Limb (tissue), 2 donors: ENCODE results near the gene DCST1.

Experiments used
- DNase-seq, 2 donors: peaks; one replicate each; pipeline ENCODE4 v3.0.0-alpha.2; 2016; ENCODE audit errors: extremely low spot score in 2 of 2

Gene DCST1

DNA sequence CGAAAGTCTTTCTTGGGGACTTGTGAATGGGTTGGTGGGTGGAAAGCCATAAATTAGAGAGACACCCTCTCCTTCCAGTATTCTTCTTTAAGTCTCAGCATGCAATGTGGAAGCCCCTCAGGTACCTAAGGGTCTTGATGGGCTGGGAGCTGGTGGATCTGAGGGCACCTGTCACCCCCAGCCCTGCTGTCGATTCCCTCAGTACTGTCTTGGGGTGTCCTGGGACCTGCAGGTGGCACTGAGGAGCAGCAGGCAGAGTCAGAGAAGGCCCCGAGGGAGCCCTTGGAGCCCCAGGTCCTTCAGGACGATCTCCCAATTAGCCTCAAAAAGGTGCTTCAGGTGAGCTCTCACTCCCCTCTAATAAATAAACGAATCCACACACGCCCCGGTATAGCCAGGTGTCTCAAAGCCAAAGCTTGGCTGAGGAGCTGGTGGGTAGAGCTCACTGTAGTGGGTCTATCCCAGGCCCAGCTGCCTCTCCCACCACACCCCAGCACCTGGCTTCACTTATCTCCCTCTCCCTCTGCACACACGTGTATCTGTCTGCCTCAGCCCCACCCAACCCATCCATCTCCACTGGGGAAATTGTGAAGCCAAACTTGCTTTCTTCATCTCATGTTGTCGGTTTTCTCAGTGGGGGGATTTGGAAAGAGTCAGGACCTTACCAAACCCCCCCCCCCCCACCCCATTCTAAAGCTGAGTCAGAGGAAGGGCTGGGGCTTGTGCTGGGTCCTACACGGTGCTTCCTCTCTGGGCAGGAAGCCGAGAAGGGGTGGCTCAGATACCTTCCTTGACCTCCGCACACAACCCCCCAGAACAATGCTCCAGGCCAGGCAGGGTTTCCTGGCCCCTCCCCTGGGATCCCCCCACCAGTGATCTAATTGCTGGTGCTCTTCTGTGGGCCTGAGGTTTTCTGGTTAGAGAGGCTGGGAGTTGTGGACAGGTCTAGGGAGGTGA is 19.1 kb downstream of the DCST1 start:
- DNase-seq = no peak

DNA sequence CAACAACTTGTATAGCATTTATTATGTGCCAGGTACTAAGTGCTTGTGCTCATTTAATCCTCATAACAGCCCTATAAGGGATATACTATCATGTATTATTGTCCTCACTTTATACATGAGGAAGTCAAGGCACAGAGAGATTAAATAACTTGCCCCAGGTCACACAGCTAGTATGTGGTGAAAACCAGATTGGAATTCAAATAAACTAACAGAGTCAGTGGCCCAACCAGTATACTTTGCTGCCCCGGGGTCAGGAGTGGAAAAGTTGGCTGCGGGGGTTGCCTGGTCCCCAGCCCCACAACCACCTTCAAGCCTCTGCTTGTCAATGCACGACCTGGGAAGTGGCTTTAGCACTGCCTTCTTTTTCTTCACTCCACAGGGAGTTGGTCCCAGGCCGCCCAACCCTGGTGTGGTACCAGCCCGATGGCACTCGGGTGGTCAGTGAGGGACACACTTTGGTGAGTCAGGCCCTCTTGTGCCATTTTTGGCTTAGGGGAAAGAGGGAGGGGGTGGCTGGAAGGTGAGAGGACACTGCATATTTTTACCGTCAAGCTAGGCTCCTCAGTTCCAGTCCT is 20.0 kb downstream of the DCST1 start:
- no peak for DNase-seq

DNA sequence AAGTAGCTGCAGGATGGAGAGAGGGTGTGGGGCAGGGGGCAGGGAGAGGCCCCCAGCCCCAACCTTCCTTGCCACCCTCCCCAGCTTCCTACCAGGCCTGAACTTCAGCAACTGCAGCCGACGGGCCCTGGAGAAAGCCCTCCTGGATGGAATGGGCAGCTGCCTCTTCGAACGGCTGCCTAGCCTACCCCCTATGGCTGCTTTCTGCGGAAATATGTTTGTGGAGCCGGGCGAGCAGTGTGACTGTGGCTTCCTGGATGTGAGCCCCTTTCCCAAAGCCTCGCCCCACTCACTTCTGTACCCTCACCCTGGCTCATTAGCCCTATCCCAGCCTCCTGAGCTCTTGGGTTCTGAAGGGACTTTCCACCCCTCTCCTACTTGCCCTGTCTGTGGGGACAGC is 23.5 kb downstream of the DCST1 start:
- no peak for DNase-seq

DNA sequence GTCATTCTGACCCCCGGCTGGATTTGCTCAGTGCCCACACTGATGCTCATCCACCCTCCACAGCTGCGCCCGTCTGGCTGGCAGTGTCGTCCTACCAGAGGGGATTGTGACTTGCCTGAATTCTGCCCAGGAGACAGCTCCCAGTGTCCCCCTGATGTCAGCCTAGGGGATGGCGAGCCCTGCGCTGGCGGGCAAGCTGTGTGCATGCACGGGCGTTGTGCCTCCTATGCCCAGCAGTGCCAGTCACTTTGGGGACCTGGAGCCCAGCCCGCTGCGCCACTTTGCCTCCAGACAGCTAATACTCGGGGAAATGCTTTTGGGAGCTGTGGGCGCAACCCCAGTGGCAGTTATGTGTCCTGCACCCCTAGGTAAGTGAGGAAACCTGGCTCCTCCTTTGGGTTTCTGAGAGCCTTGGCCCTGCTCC is 24.2 kb downstream of the DCST1 start:
- no peak for DNase-seq

DNA sequence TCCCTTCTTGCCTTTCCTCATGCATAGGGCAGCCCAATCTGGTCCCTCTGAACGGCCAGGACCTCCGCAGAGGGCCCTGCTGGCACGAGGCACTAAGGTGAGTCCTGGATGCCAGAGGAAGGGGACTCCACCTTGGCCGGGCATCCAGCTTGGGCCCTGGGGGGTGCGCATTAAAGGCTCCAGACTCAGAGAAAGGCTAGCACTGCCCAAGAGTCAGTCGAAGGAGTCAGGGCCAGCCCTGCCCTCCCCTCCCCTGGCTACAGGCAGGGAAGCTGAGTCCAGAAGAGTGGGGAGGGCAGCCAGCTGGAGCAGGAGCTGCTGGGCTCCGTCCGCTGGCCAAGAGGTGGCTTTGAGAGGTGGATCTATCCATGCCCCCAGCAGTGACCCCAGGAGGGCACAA is 27.1 kb downstream of the DCST1 start:
- DNase-seq = no peak

DNA sequence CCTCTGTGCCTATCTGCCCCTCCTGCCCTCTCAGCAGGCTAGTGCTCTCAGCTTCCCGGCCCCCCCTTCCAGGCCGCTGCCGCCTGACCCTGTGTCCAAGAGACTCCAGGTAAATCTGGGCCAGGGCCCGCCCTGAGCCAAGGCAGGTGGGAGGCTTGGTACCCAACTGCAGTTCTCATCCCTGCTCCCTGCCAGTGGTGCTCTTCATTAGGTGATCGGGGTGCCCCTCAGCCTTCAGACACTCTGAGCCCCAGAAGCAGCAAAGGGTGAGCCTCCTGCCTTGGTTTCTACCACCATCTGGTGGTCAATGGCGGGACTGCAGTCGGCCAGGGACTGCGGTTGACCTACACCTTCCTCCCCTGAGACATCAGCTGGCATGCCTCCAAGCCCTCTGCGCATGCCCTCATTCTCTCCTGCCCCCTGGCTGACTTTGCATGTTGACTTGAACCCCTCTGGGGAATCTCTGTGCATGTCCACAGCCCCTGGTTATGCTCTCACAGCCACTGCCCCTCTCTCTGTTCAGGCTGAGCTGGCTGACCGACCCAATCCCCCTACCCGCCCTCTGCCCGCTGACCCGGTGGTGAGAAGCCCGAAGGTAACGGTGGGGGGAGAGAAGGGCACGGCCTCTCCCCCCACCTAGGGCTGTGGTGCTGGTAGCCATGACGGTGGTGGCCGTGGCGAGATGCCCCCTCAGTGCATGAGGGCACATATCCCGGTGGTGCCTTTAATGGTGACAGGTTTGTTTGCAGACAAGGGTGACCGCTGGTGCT is 27.9 kb downstream of the DCST1 start:
- peak; percentile 61 to 94 for DNase-seq

DNA sequence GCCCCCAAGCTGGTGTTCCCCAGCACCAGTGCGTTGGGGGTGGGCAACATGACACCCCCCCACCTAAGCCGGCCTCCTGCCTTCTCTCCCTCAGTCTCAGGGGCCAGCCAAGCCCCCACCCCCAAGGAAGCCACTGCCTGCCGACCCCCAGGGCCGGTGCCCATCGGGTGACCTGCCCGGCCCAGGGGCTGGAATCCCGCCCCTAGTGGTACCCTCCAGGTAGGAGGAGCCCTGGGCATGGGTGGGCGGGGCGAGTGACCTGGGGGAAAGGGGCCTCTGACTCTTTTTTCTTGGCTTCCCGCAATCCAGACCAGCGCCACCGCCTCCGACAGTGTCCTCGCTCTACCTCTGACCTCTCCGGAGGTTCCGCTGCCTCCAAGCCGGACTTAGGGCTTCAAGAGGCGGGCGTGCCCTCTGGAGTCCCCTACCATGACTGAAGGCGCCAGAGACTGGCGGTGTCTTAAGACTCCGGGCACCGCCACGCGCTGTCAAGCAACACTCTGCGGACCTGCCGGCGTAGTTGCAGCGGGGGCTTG is 28.6 kb downstream of the DCST1 start:
- peak in 1 of 2 donors; percentile 67 for DNase-seq

DNA sequence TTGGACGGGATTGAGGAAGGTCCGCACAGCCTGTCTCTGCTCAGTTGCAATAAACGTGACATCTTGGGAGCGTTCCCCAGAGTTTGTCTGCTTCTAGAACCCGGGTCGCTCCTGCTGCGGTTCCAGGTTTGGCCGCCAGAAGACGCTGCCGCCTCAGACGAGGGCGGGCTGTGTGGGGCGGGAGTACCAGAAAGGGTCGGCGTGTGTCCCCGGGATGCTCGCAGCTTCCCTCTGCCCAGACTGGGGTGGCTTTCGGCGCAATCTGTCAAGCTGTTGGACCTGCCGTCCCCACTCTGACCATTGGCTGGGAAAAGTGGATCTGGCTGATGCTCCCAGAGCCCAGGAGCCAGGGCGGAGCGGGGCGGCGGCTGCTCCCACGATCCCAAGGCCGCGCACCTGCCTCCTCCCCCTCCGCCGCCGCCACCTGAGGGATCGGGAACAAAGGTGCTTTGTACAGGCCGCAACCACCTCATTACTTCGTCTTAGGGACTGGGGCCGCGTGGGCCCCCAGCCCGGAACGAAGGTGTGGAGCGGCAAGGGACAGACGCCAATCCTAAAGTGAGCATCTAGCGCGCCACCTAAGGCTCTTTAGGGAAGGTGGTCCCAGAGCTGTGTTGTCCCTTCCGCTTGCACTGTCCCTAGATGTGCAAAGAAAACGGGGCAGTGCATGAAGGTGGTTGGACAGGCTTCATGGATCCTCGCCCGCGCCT is 29.2 kb downstream of the DCST1 start:
- peak in 1 of 2 donors; percentile 88 for DNase-seq

DNA sequence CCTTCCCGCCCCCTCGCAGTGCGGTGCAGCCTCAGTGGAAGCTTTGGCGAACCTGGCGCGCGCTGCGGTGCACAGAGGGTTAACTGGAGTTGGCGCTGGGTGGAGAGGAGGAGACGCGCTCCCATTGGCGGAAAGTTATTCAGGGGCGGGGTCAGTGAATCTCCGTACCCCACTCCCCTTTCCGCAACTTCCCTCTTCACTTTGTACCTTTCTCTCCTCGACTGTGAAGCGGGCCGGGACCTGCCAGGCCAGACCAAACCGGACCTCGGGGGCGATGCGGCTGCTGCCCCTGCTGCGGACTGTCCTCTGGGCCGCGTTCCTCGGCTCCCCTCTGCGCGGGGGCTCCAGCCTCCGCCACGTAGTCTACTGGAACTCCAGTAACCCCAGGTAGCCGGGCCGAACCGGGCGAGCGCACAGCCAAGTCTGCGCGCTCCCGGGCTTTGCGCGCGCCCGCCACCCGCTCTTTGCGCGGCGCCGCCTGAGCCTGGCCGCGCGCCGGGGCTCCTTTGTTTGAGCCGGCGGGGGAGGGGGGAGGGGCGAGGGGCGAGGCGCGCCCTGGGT is 30.0 kb downstream of the DCST1 start, which contains the start of gene EFNA4:
Gene EFNA4 (plus strand): TSS at position 191 of the 561 bp plus-strand sequence. CDS start 84 bp downstream, at position 275.
- DNase-seq = peak; percentile 87 to 90

DNA sequence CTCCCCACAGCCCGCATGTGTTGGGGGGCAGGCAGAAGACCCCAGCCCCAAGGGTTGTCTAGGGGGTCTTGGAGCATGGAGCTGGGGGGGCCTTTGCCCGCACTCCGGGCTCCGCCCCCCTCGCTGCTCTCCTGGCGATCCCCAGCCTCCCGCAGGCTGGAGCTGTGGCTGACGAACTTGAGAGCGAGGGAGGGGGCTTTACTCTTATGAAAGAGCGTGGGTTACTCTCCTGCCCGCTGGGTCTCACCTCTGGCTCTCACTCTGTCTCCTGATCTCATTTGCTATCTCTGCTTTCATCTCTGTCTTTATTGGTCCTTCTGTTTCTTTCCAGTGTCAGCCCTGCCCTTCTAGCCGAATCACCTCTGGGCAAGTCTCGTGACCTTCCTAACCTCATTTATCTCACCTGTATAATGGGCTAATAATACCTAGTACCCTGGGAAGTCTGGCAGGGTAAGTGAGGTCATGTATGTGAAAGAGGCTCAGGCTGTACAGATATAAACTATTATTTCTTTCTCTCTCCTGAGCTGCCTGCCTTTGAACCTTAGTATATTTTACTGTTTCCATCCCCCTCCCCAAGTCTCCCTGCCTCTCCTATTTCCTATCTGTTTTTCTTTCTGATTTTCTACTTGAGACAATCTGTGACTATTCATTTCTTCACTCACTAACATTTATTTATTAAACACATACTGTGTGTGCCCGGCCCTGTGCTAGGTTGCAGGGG is 30.6 kb downstream of the DCST1 start:
- DNase-seq = no peak

DNA sequence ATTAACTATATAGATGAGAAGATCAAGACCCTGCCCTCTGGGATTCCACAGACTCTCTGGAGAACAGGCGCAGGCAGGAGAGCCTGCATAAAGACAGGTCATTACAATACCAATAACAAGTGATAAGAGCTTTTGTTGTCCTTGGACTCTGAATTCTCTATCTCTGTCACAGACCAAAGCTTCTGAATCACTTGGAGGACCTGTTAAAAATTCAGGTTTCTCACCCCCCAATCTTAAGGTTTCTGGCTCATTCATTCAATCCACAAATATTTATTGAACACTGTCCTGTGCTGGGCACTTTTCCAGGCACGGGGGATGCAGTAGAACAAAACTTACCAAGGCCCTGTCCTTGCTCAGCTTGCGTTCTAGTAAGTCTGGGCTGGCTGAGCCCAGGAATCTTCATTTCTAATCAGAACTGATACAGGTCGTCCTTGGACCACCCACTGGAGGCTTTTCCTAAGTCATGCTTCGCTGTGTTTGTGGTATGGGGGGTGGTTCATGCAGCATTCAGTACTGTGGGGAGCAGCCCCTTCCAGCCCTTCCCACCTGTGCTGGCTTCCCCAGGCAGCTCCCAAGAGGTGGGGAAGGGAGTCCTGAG is 31.3 kb downstream of the DCST1 start:
- no peak for DNase-seq

DNA sequence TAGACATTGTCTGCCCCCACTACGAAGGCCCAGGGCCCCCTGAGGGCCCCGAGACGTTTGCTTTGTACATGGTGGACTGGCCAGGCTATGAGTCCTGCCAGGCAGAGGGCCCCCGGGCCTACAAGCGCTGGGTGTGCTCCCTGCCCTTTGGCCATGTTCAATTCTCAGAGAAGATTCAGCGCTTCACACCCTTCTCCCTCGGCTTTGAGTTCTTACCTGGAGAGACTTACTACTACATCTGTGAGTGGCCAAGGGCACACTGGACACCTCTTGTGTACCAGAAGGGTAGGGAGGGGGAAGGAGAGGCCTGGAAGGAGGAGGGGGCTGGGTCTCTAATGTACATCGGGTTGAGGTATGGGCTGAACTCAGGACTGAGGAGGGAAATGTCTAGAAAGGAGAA is 33.2 kb downstream of the DCST1 start:
- DNase-seq = no peak

DNA sequence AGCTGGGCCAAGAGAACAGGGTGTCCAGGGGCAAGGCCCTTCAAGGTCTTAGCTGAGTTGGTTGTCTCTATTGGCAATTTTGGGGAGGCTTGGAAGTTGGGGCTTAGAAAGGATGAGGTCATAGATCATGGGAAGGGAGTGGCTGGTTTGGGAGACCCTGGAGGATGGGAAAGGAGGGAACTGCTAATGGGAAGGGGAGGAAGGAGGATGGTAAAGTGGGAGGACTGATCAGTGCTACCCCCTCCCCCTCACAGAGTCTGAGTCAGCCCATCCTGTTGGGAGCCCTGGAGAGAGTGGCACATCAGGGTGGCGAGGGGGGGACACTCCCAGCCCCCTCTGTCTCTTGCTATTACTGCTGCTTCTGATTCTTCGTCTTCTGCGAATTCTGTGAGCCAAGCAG is 35.0 kb downstream of the DCST1 start:
- no peak for DNase-seq

DNA sequence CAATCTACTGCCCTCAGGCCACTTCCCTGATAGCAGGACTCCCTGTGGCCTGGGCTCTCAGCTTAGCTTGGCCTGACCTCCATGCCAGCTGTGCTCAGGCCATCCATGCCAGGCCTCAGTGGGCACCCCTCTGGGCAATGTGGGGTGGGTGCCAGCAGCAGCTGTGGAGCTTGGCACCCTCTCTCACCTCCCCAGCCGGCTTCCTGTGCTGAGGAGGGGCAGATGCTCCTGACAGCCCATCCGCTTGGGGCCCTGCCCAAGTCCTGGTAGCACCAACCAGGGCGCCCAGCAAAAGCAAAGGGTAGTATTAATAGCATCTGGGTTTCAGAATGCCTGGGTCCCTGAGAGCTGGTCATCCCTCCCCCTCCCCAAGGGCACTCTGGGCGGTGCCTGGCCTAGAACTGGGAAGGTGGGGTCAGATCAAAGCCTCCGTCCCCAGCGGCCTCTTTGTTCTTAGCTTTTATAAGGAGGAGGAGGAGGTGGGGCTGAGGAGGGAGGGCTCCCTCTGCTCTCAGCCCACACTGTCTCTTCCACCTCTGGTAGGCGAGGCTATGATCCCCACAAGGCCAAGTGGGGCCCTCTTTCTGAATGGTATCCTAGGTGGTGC is 36.0 kb downstream of the DCST1 start:
- DNase-seq = no peak

DNA sequence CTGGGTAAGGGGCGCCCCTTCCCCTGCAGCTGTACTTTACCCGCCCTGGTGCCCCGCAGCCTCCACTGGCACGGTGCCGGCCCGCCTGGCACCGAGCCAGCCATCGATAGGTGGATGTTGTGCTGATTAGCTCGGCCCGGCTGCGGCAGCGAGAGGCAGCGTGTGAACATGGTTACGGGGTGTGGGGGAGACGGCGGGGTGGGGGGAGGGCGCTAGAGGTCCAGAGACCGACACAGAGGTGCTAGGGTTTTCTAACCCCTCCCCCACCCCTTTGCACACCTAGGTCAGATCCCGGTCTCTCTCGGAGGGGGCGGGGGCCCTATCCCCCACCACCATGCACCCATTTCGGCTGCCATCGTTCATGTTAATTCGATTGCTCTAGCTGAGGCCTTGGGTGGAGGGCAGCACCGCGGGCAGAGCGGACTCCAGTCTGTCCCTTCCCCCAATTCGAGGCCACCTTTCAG is 36.6 kb downstream of the DCST1 start:
- DNase-seq = peak in 1 of 2 donors; percentile 72

DNA sequence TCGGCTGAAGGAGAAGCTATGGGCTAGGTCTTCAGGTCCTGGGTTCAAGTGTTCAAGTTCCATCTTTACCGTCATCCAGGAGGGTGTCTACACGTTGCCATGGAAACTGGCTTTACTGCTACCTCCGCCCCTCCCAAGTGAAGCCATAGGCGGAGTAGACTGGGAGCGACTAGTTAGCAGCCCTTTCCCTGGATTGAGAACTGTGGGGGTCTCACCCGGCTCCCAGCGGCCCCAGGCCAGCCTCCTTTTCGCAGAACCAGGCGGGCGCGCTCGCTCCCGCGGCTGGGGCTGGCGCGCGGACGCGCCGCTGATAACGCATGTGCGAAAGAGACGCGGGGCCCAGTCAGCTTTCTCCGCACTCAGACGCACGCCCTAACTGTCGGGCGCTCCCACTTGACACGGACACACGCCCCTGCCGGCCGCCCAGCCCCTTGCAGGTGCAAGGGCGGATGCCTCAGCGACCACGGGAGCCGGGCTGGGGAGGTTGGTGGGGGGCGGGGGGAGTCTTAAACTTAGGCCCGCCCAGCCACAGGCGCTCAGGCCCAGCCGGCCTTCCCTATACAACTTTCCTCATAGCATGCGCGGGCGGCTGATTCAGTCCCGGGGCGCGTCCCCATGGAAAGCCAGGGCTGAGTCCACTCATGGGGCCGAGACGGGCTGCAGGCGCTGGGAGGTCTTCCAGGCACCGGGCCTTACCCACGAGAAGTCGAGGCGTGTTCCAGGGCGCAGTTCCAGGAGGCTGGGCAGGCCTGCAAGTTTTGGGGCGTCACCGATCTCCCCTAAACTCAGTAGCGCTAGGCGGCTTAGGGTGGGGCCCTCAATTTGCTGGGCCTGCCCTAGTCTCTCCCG is 37.3 kb downstream of the DCST1 start:
- peak; percentile 68 to 86 for DNase-seq

DNA sequence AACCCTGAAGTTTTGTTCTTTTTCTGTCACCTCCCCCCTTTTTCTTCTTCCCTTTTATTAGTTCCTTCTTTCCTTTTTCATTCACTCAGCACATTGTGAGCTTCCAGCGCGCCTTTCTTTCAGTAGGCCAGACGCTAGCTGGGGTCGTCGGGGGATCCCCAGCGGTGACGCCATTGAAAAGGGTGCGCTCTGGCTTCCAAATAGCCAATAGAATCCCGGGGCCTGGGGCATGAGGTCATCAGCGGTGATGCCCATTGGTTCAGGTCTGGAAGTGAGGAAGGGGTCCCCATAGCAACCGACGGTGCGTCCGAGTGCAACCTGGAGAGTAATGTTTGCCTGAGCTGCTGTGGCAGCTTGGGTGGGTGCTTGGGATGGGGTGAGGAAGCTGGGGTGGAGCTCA is 38.1 kb downstream of the DCST1 start:
- DNase-seq = peak in 1 of 2 donors; percentile 68
